DOHH2 (cell line): ENCODE results near the gene FAM151B.

ENCODE experiments used
- H3F3A ChIP-seq: fragments of 200-600 bp; sonication (generic), shearing (Covaris generic); 2 replicates; pipeline ENCODE4 v1.6.0; 2016; ENCODE audit warnings: antibody characterized with exemption, mild to moderate bottlenecking; ENCODE audit not compliant: control insufficient read depth, insufficient read depth
- H3K27ac ChIP-seq: fragments of 200-600 bp; sonication (generic); 2 replicates; pipeline ENCODE4 v1.5.1; 2014; ENCODE audit warnings: low read depth, mild to moderate bottlenecking, low read length, moderate library complexity
- H3K27me3 ChIP-seq: fragments of 200-600 bp; sonication (generic); 2 replicates; pipeline ENCODE4 v1.6.1; 2014; ENCODE audit warnings: mild to moderate bottlenecking, low read length, mixed read lengths; ENCODE audit not compliant: control insufficient read depth
- H3K36me3 ChIP-seq: fragments of 200-600 bp; sonication (generic); 2 replicates; pipeline ENCODE4 v1.6.1; 2014; ENCODE audit warnings: mild to moderate bottlenecking, low read length, moderate library complexity, mixed read lengths; ENCODE audit not compliant: control insufficient read depth
- H3K4me1 ChIP-seq: fragments of 200-600 bp; sonication (generic); 2 replicates; pipeline ENCODE4 v1.6.1; 2014; ENCODE audit warnings: mild to moderate bottlenecking, low read length, mixed read lengths; ENCODE audit not compliant: control insufficient read depth
- H3K4me2 ChIP-seq: fragments of 200-600 bp; sonication (generic); 2 replicates; pipeline ENCODE4 v1.6.0; 2014; ENCODE audit warnings: mild to moderate bottlenecking, low read length, moderate library complexity
- H3K4me3 ChIP-seq: fragments of 200-600 bp; sonication (generic); 2 replicates; pipeline ENCODE4 v1.5.1; 2014; ENCODE audit warnings: mild to moderate bottlenecking, low read length, mixed read lengths
- H3K79me2 ChIP-seq: fragments of 200-600 bp; sonication (generic); 2 replicates; pipeline ENCODE4 v1.6.1; 2014; ENCODE audit warnings: mild to moderate bottlenecking, low read length, mixed read lengths; ENCODE audit not compliant: control insufficient read depth
- H3K9me2 ChIP-seq: fragments of 200-600 bp; sonication (generic); replicated peaks from 2 replicates; pipeline ENCODE4 v1.6.1; 2014; ENCODE audit warnings: mild to moderate bottlenecking, low read length, mixed read lengths; ENCODE audit not compliant: control insufficient read depth
- H3K9me3 ChIP-seq: fragments of 200-600 bp; sonication (generic); 2 replicates; pipeline ENCODE4 v1.6.1; 2014; ENCODE audit warnings: antibody characterized with exemption, low read length, mixed read lengths; ENCODE audit not compliant: control insufficient read depth, insufficient read depth
- H4K20me1 ChIP-seq: fragments of 200-600 bp; sonication (generic); 2 replicates; pipeline ENCODE4 v1.6.0; 2014; ENCODE audit warnings: low read depth, mild to moderate bottlenecking, antibody characterized with exemption, low read length, moderate library complexity; ENCODE audit not compliant: control insufficient read depth, insufficient read depth
- EZH2phosphoT487 ChIP-seq: fragments of 200-600 bp; sonication (generic); IDR thresholded peaks from 2 replicates; pipeline ENCODE4 v1.6.1; 2017; ENCODE audit warnings: borderline replicate concordance, mild to moderate bottlenecking, antibody characterized with exemption, low read length, moderate library complexity, mixed read lengths
- TF ChIP-seq, protein P1 (sequence below): fragments of 200-600 bp; sonication (generic); IDR thresholded peaks from one replicate; pipeline ENCODE4 v1.5.1; 2014; ENCODE audit warnings: antibody characterized with exemption, mild to moderate bottlenecking, low read depth, low read length; ENCODE audit not compliant: poor library complexity, severe bottlenecking

FAM151B gene

DNA sequence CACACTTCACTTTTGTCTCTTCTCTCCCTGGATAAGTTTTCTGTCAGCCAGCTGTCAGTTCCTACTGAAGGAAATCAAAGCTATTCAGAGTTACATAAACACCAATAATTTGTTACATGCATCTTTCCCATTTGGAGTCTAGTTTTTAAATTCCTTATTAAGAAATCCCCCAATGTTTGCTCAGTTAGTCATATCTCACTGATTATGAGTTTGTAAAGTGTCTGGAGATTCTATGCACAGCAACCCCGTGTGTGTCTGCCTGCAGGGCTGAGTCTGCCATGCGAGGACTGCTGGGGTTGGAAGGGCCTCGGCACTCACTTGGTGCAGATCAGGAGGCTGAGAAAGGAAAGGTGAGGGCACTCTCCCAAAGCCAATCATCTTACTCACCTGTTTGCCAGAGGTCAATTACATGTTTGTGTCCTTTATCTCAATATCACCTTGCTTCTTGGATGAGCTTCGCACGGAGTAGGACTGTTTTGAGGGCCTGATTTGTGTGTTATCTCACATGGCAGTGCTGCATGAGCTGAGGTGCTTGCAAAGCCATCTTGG is 78.9 kb downstream of the FAM151B start:
- H3K27ac ChIP-seq: no peak overlapping the region
- H3K4me2 ChIP-seq: no peak overlapping the region

DNA sequence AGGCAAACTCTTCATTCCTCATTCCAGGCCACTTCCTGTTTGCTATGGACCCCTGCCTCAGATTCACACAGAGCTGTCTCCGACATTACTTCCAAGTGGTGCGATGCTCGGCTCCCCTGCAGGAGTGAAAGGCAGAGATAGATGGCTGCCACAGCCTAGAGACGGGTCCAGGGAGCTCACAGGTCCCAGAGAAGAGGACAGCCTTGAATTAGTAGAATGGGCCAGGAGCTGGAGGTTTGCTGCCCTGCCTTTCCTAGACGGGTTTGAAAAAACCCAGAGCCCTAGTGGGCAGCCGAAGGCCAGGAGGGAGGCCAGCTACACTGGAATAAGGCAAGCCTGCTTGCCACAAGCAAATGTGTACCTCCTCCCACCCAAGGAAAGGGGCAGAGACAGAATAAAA is 80.4 kb downstream of the FAM151B start:
- Histone ChIP-seq H3K4me3 (no peak overlapping the region), H3K9me3 (no peaks in the 10 kb centered on the region), H3K4me2 (no peak overlapping the region), H3K36me3 (no peaks in the 10 kb centered on the region), H3K27me3 (peaks cover 14% of the 10 kb centered on the region), H3F3A (no peaks in the 10 kb centered on the region), H3K4me1 (no peaks in the 10 kb centered on the region), H4K20me1 (no peaks in the 10 kb centered on the region), H3K79me2 (no peaks in the 10 kb centered on the region), H3K9me2 (no peaks in the 10 kb centered on the region), H3K27ac (no peak overlapping the region)
- no peak for TF ChIP-seq EZH2phosphoT487
- TF ChIP-seq, protein P1, sequence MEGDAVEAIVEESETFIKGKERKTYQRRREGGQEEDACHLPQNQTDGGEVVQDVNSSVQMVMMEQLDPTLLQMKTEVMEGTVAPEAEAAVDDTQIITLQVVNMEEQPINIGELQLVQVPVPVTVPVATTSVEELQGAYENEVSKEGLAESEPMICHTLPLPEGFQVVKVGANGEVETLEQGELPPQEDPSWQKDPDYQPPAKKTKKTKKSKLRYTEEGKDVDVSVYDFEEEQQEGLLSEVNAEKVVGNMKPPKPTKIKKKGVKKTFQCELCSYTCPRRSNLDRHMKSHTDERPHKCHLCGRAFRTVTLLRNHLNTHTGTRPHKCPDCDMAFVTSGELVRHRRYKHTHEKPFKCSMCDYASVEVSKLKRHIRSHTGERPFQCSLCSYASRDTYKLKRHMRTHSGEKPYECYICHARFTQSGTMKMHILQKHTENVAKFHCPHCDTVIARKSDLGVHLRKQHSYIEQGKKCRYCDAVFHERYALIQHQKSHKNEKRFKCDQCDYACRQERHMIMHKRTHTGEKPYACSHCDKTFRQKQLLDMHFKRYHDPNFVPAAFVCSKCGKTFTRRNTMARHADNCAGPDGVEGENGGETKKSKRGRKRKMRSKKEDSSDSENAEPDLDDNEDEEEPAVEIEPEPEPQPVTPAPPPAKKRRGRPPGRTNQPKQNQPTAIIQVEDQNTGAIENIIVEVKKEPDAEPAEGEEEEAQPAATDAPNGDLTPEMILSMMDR: no peak

More for the DNA sequence above, 78.9 kb downstream of the FAM151B start:
- Histone ChIP-seq H3K36me3 (no peaks in the 10 kb centered on the region), H3F3A (no peaks in the 10 kb centered on the region), H3K4me3 (no peak overlapping the region), H3K9me2 (no peaks in the 10 kb centered on the region), H3K4me1 (no peaks in the 10 kb centered on the region), H3K27me3 (peaks cover 3% of the 10 kb centered on the region), H4K20me1 (no peaks in the 10 kb centered on the region), H3K79me2 (no peaks in the 10 kb centered on the region), H3K9me3 (no peaks in the 10 kb centered on the region)
- TF ChIP-seq EZH2phosphoT487: no peak
- TF ChIP-seq, protein P1: no peak

DNA sequence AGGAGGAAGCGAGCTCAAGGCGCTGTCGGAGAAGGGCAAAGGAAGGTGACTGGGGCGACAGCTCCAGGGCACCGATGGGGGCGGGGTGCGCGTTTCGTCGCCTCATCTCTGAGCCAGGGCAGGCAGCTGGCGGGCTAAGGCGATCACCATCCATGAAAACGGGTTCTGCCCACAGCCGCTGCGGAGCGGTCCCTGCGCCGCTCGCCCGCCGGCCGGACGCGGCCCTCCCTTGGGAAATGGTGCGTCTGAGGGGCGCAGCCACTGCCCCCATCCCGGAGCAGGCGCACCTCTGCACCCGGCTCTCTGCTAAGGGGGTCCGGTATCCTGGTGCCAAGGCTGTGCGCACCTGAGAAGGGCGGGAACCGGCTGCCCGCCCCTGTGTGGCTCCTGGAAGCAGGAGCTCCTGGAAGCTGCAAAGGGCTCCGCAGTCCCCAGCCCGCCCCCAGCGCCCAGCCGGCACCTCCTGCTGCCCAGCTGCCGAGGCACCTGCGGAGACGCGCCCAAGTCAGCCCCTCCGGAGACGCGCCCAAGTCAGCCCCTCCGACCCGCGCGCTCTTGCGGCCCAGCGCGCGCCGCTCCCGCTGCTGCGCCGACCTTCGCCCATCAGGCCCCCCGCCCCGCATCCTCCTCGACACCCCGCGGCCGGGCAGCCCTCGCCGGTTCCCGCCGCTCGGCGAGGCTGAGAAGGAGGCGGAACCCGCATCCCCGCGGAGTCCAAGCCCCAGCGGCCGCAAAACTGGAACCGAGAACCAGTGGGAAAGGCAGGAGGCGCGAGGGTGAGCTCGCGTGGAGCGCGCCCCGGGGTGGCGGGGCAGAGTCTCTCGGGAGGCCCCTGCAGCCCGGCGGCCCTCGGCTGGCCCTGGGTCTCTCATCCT is 81.4 kb downstream of the FAM151B start:
- no peaks in the 10 kb centered on the region for H3K79me2 ChIP-seq
- no peaks in the 10 kb centered on the region for H3K9me2 ChIP-seq
- no peaks in the 10 kb centered on the region for H3F3A ChIP-seq
- H3K27ac ChIP-seq: no peak overlapping the region
- H3K4me1 ChIP-seq: no peaks in the 10 kb centered on the region
- no peaks in the 10 kb centered on the region for H3K9me3 ChIP-seq
- H3K36me3 ChIP-seq: no peaks in the 10 kb centered on the region
- H3K4me3 ChIP-seq: no peak overlapping the region
- H3K4me2 ChIP-seq: no peak overlapping the region
- TF ChIP-seq, protein P1: no peak
- TF ChIP-seq EZH2phosphoT487: no peak
- peaks cover 15% of the 10 kb centered on the region for H3K27me3 ChIP-seq
- no peaks in the 10 kb centered on the region for H4K20me1 ChIP-seq
